ENCODE measurements around the gene GYS1.

Gene GYS1

GRCh38 chr19:48961051-48961649 lies 32.0 kb downstream of the GYS1 start:
- TF ChIP-seq CTCF (IDR thresholded peaks at IDR 0.05; ENCODE audit: insufficient read depth, low read length, poor library complexity, severe bottlenecking), result no peak
- Histone ChIP-seq H3K4me3 (replicated peaks; ENCODE audit: low read depth, low read length) (no peak overlapping the region), H3K27me3 (replicated peaks; ENCODE audit: control insufficient read depth, insufficient read depth, low read length) (no peaks in the 10 kb centered on the region), H3K36me3 (ENCODE audit: control insufficient read depth, insufficient read depth, low read length) (peaks cover 10% of the 10 kb centered on the region)
- no peak for DNase-seq (ENCODE audit: extremely low read depth, insufficient read length)

- no peak for DNase-seq (ENCODE audit: extremely low read depth, insufficient read length)
- peaks cover 12% of the 10 kb centered on the region for H3K36me3 ChIP-seq (ENCODE audit: control insufficient read depth, insufficient read depth, low read length)
- no peaks in the 10 kb centered on the region for H3K27me3 ChIP-seq (replicated peaks; ENCODE audit: control insufficient read depth, insufficient read depth, low read length)
- TF ChIP-seq CTCF (IDR thresholded peaks at IDR 0.05; ENCODE audit: insufficient read depth, low read length, poor library complexity, severe bottlenecking), result no peak
- no peak overlapping the region for H3K4me3 ChIP-seq (replicated peaks; ENCODE audit: low read depth, low read length)
These were observed 33.5 kb downstream of the GYS1 start for GRCh38 chr19:48959341-48960239.

- H3K27me3 ChIP-seq (replicated peaks; ENCODE audit: control insufficient read depth, insufficient read depth, low read length), result no peaks in the 10 kb centered on the region
- no peak for TF ChIP-seq CTCF (IDR thresholded peaks at IDR 0.05; ENCODE audit: insufficient read depth, low read length, poor library complexity, severe bottlenecking)
- no peak for DNase-seq (ENCODE audit: extremely low read depth, insufficient read length)
- no peak overlapping the region for H3K4me3 ChIP-seq (replicated peaks; ENCODE audit: low read depth, low read length)
- H3K36me3 ChIP-seq (ENCODE audit: control insufficient read depth, insufficient read depth, low read length), result peaks cover 12% of the 10 kb centered on the region
These were observed 35.1 kb downstream of the GYS1 start for GRCh38 chr19:48958006-48958405.

- no peaks in the 10 kb centered on the region for H3K27me3 ChIP-seq (replicated peaks; ENCODE audit: control insufficient read depth, insufficient read depth, low read length)
- peaks cover 10% of the 10 kb centered on the region for H3K36me3 ChIP-seq (ENCODE audit: control insufficient read depth, insufficient read depth, low read length)
- peak overlapping the region; percentile 90 for H3K4me3 ChIP-seq (replicated peaks; ENCODE audit: low read depth, low read length)
- no peak for DNase-seq (ENCODE audit: extremely low read depth, insufficient read length)
- TF ChIP-seq CTCF (IDR thresholded peaks at IDR 0.05; ENCODE audit: insufficient read depth, low read length, poor library complexity, severe bottlenecking), result no peak
These were observed 37.7 kb downstream of the GYS1 start for GRCh38 chr19:48955308-48955958.

- DNase-seq (ENCODE audit: extremely low read depth, insufficient read length), result peak; percentile 99
- Histone ChIP-seq H3K4me3 (replicated peaks; ENCODE audit: low read depth, low read length) (peak within 1 kb of the TSS; percentile 90), H3K27me3 (replicated peaks; ENCODE audit: control insufficient read depth, insufficient read depth, low read length) (no peaks in the 10 kb centered on the region), H3K36me3 (ENCODE audit: control insufficient read depth, insufficient read depth, low read length) (peaks cover 10% of the 10 kb centered on the region)
- peak; percentile 24 for TF ChIP-seq CTCF (IDR thresholded peaks at IDR 0.05; ENCODE audit: insufficient read depth, low read length, poor library complexity, severe bottlenecking)
These were observed 38.4 kb downstream of the GYS1 start, which contains the start of gene BAX for GRCh38 chr19:48954595-48955307. TSS of gene BAX (plus strand) at chr19:48954875. CDS start at chr19:48954929, 54 bp downstream.
